ENCODE data around the gene CACNA1I.

Gene CACNA1I

GRCh38 chr22:39534591-39535356, 35.8 kb upstream of the CACNA1I start (continued):
- peak; percentile 43; the same call in 1 of the 2 replicates for TF ChIP-seq ZNF24 (tag by site-specific recombination; IDR thresholded peaks at IDR 0.05)
- no peak for TF ChIP-seq ZNF398 (tag by site-specific recombination; IDR thresholded peaks at IDR 0.05)
- peak; percentile 73 for TF ChIP-seq ZNF660 (tag by site-specific recombination; IDR thresholded peaks at IDR 0.05)
- TF ChIP-seq ZNF155 (tag by site-specific recombination; IDR thresholded peaks at IDR 0.05): no peak
- TF ChIP-seq SCRT1 (tag by site-specific recombination; IDR thresholded peaks at IDR 0.05; ENCODE audit: borderline replicate concordance): no peak
- no peak for TF ChIP-seq ZNF16 (tag by site-specific recombination; IDR thresholded peaks at IDR 0.05; ENCODE audit: low read depth)
- TF ChIP-seq ZNF521 (tag by site-specific recombination; IDR thresholded peaks at IDR 0.05): no peak
- TF ChIP-seq ZNF184 (tag by site-specific recombination; IDR thresholded peaks at IDR 0.05): no peak
- TF ChIP-seq ZNF266 (tag by site-specific recombination; IDR thresholded peaks at IDR 0.05; ENCODE audit: low read depth): no peak
- TF ChIP-seq ZFP69B (tag by site-specific recombination; IDR thresholded peaks at IDR 0.05): peak; percentile 72; the same call in 1 of the 2 replicates
- TF ChIP-seq YY2 (tag by site-specific recombination; IDR thresholded peaks at IDR 0.05): no peak
- no peak for TF ChIP-seq ZNF280C (tag by site-specific recombination; IDR thresholded peaks at IDR 0.05)
- no peak for TF ChIP-seq ZNF350 (tag by site-specific recombination; IDR thresholded peaks at IDR 0.05)
- no peak for TF ChIP-seq ZNF670 (tag by site-specific recombination; IDR thresholded peaks at IDR 0.05; ENCODE audit: low read depth)
- no peak for TF ChIP-seq GLI2 (tag by site-specific recombination; IDR thresholded peaks at IDR 0.05; ENCODE audit: borderline replicate concordance, low read depth)
- no peak for TF ChIP-seq ZNF792 (tag by site-specific recombination; IDR thresholded peaks at IDR 0.05)
- no peak for TF ChIP-seq KLF7 (tag by site-specific recombination; IDR thresholded peaks at IDR 0.05; ENCODE audit: borderline replicate concordance)
- TF ChIP-seq HOXD13 (CRISPR knock-in tag; IDR thresholded peaks at IDR 0.05; ENCODE audit: borderline replicate concordance): no peak
- peak; percentile 16; the same call in 1 of the 2 replicates for TF ChIP-seq ZBTB48 (tag by site-specific recombination; IDR thresholded peaks at IDR 0.05)
- TF ChIP-seq KLF10 (tag by site-specific recombination; IDR thresholded peaks at IDR 0.05): no peak
- TF ChIP-seq ZNF664 (tag by site-specific recombination; IDR thresholded peaks at IDR 0.05): no peak
- TF ChIP-seq OVOL3 (tag by site-specific recombination; IDR thresholded peaks at IDR 0.05): no peak
- TF ChIP-seq ZNF423 (tag by site-specific recombination; IDR thresholded peaks at IDR 0.05): no peak
- no peak for TF ChIP-seq ZNF221 (tag by site-specific recombination; IDR thresholded peaks at IDR 0.05; ENCODE audit: borderline replicate concordance)
- no peak for TF ChIP-seq ZNF571 (tag by site-specific recombination; IDR thresholded peaks at IDR 0.05)
- peak; percentile 82; the same call in 1 of the 2 replicates for TF ChIP-seq ZBTB7A (tag by site-specific recombination; IDR thresholded peaks at IDR 0.05; ENCODE audit: low read depth)
- no peak for TF ChIP-seq ZBTB6 (tag by site-specific recombination; IDR thresholded peaks at IDR 0.05)
- no peak for TF ChIP-seq ZNF626 (tag by site-specific recombination; IDR thresholded peaks at IDR 0.05)
- no peak for TF ChIP-seq ZNF76 (tag by site-specific recombination; IDR thresholded peaks at IDR 0.05; ENCODE audit: borderline replicate concordance, low read depth)
- no peak for TF ChIP-seq ZSCAN23 (tag by site-specific recombination; IDR thresholded peaks at IDR 0.05)
- TF ChIP-seq ZBTB26 (tag by site-specific recombination; optimal IDR thresholded peaks at IDR 0.05): peak; percentile 58
- no peak for TF ChIP-seq ZNF10 (tag by site-specific recombination; IDR thresholded peaks at IDR 0.05)
- TF ChIP-seq ZNF133 (tag by site-specific recombination; IDR thresholded peaks at IDR 0.05): no peak
- TF ChIP-seq ZNF211 (tag by site-specific recombination; IDR thresholded peaks at IDR 0.05; ENCODE audit: low read depth): no peak
- TF ChIP-seq ZNF239 (tag by site-specific recombination; IDR thresholded peaks at IDR 0.05): no peak
- TF ChIP-seq BCL11B (tag by site-specific recombination; IDR thresholded peaks at IDR 0.05; ENCODE audit: low read depth): peak; percentile 57
- no peak for TF ChIP-seq ZNF747 (tag by site-specific recombination; IDR thresholded peaks at IDR 0.05)

Data from HEK293 (cell line).